Fibroblast of lung (primary cell): Measurements from ENCODE around the gene NUBPL.

Experiments used
- CTCF ChIP-seq, 2 donors: IDR thresholded peaks in 1 of 2; conservative IDR thresholded peaks in 1 of 2; 1 replicate in 1 of 2; 2 replicates in 1 of 2; pipeline ENCODE4 v1.5.1; 2011 to 2012; ENCODE audit warnings: low read length in 2 of 2, control low read depth in 1 of 2, inconsistent platforms in 1 of 2, low read depth in 1 of 2, mild to moderate bottlenecking in 1 of 2
- EZH2 ChIP-seq: IDR thresholded peaks from 2 replicates; pipeline ENCODE4 v1.5.1; 2012; ENCODE audit warnings: low read length, control low read depth, mild to moderate bottlenecking; ENCODE audit errors: missing control alignments

DNA sequence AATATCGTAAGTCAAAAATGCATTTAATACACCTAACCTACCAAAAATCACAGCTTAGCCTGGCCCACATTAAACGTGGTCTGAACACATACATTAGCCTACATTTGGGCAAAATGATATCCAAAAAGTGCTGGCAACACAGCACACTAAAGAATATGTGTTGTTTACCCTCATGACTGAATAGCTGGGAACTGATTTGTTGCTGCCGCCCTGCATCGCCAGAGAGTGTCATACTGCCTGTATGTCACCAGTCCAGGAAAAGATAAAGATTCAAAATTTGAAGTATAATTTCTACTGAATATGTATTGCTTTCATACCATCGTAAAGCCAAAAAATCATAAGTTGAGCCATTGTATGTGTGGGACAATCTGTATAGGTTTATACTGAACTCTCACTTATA is 157.8 kb downstream of the NUBPL start:
- TF ChIP-seq CTCF (conservative IDR thresholded peaks at IDR 0.05 in 1 of 2, IDR thresholded peaks at IDR 0.05 in 1 of 2; ENCODE audit: low read depth in 1 of 2, low read length in 2 of 2) (no peak), EZH2 (no peak)
